ENCODE measurements around the gene TSPEAR.

Gene TSPEAR

DNA sequence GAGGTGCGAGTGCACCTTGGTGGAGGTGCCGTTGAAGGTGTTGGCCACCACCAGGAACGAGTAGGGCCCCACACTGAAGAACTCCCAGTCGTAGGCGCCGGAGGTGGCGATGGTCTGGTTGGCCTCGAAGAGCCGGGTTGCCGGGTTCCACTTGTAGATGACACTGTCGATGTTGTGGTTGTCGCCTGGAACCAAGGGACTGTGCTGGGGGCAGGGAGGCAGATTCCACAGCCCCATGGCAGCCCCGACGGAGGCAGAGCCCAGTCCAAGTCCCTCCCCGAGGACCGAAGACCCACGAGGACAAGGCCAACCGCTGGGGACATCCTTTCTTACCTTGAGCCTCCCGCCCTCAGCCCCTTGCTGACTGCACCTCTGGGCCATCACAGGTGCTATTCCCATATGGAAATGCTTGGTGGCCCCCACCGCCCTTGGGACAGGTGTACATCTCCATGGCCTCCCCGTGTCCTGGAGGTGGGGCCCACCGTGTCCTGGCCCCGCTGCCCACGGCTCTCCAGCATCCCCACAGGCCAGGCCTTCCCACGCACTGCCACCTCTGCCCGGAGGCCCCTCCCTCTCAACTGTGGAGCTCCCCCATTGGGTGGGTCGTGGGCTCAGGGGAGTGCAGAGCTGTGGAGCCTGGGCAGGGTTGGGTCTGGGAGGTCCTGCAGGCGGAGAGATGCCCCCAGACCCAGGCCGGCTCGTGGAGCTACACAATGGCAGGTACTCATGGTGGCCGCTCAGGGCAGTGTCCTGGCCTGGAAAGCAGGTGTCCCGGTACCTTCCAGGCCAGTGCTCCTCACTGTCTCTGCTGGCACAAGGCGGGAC, 189.2 kb downstream of the TSPEAR start:
- ATAC-seq = no peak
- TF ChIP-seq SNAI2 (CRISPR knock-in tag; IDR thresholded peaks at IDR 0.05) = no peak
- TF ChIP-seq ISL1 (CRISPR knock-in tag; IDR thresholded peaks at IDR 0.05) = no peak
- TF ChIP-seq TOX (CRISPR knock-in tag; IDR thresholded peaks at IDR 0.05; ENCODE audit: borderline replicate concordance) = no peak
- no peak for TF ChIP-seq ZNF70 (CRISPR knock-in tag; IDR thresholded peaks at IDR 0.05)
- no peak for TF ChIP-seq RARB (CRISPR knock-in tag; IDR thresholded peaks at IDR 0.05)

DNA sequence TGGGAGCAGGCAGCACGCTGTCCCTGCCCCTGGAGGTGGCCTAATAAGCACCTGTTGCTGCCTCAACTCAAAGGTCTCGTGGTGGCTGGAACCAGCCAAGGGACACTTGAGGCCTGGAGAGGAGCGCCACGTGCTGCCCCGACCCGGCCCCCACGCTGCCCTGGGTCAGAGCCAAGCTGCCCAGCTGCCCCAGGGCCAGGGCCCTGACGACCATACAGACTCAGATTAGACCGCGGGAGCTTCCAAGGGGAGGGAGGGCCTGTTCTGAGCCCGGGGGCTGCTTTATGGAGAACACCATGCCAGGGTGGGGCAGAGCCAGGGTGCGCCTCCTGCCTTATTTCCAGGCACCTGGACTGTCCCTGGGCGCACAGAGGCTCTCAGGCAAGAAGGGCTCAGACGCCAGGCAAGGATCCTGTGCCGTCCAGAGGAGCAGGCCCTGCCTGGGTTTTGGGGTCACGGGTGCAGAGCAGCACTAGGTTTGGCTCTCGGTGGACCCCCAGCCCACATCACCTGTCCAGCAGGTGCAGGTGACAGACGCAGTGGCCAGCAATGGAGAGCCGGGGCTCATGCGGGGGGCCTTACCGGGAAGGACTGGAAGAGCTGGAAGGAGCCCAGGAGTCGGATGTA, 190.0 kb downstream of the TSPEAR start:
- TF ChIP-seq PPARA (CRISPR knock-in tag; IDR thresholded peaks at IDR 0.05; ENCODE audit: borderline replicate concordance) (no peak), ESRRG (CRISPR knock-in tag; IDR thresholded peaks at IDR 0.05) (no peak), ZFP30 (CRISPR knock-in tag; IDR thresholded peaks at IDR 0.05) (no peak), ZC3H10 (CRISPR knock-in tag; IDR thresholded peaks at IDR 0.05) (no peak), ZNF565 (CRISPR knock-in tag; conservative IDR thresholded peaks at IDR 0.05; ENCODE audit: low read depth) (no peak), ZNF70 (CRISPR knock-in tag; IDR thresholded peaks at IDR 0.05) (no peak), ARNTL (CRISPR knock-in tag; IDR thresholded peaks at IDR 0.05; ENCODE audit: borderline replicate concordance, low read depth) (no peak), CSDC2 (CRISPR knock-in tag; IDR thresholded peaks at IDR 0.05) (no peak), ZFP3 (CRISPR knock-in tag; IDR thresholded peaks at IDR 0.05) (no peak), TCF4 (CRISPR knock-in tag; IDR thresholded peaks at IDR 0.05; ENCODE audit: borderline replicate concordance) (no peak), ISL1 (CRISPR knock-in tag; IDR thresholded peaks at IDR 0.05) (no peak), BACH2 (CRISPR knock-in tag; IDR thresholded peaks at IDR 0.05; ENCODE audit: borderline replicate concordance) (no peak), GLIS3 (CRISPR knock-in tag; IDR thresholded peaks at IDR 0.05) (no peak), TOX (CRISPR knock-in tag; IDR thresholded peaks at IDR 0.05; ENCODE audit: borderline replicate concordance) (no peak), ZNF8 (CRISPR knock-in tag; IDR thresholded peaks at IDR 0.05) (no peak)
- TF ChIP-seq, protein P1, sequence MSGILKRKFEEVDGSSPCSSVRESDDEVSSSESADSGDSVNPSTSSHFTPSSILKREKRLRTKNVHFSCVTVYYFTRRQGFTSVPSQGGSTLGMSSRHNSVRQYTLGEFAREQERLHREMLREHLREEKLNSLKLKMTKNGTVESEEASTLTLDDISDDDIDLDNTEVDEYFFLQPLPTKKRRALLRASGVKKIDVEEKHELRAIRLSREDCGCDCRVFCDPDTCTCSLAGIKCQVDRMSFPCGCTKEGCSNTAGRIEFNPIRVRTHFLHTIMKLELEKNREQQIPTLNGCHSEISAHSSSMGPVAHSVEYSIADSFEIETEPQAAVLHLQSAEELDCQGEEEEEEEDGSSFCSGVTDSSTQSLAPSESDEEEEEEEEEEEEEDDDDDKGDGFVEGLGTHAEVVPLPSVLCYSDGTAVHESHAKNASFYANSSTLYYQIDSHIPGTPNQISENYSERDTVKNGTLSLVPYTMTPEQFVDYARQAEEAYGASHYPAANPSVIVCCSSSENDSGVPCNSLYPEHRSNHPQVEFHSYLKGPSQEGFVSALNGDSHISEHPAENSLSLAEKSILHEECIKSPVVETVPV (CRISPR knock-in tag; IDR thresholded peaks at IDR 0.05) = no peak
- TF ChIP-seq, protein P2, sequence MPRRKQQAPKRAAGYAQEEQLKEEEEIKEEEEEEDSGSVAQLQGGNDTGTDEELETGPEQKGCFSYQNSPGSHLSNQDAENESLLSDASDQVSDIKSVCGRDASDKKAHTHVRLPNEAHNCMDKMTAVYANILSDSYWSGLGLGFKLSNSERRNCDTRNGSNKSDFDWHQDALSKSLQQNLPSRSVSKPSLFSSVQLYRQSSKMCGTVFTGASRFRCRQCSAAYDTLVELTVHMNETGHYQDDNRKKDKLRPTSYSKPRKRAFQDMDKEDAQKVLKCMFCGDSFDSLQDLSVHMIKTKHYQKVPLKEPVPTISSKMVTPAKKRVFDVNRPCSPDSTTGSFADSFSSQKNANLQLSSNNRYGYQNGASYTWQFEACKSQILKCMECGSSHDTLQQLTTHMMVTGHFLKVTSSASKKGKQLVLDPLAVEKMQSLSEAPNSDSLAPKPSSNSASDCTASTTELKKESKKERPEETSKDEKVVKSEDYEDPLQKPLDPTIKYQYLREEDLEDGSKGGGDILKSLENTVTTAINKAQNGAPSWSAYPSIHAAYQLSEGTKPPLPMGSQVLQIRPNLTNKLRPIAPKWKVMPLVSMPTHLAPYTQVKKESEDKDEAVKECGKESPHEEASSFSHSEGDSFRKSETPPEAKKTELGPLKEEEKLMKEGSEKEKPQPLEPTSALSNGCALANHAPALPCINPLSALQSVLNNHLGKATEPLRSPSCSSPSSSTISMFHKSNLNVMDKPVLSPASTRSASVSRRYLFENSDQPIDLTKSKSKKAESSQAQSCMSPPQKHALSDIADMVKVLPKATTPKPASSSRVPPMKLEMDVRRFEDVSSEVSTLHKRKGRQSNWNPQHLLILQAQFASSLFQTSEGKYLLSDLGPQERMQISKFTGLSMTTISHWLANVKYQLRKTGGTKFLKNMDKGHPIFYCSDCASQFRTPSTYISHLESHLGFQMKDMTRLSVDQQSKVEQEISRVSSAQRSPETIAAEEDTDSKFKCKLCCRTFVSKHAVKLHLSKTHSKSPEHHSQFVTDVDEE (CRISPR knock-in tag; IDR thresholded peaks at IDR 0.05) = no peak
- TF ChIP-seq, protein P3, sequence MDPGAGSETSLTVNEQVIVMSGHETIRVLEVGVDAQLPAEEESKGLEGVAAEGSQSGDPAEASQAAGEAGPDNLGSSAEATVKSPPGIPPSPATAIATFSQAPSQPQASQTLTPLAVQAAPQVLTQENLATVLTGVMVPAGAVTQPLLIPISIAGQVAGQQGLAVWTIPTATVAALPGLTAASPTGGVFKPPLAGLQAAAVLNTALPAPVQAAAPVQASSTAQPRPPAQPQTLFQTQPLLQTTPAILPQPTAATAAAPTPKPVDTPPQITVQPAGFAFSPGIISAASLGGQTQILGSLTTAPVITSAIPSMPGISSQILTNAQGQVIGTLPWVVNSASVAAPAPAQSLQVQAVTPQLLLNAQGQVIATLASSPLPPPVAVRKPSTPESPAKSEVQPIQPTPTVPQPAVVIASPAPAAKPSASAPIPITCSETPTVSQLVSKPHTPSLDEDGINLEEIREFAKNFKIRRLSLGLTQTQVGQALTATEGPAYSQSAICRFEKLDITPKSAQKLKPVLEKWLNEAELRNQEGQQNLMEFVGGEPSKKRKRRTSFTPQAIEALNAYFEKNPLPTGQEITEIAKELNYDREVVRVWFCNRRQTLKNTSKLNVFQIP (CRISPR knock-in tag; IDR thresholded peaks at IDR 0.05; ENCODE audit: borderline replicate concordance, low read depth) = no peak
- no peak for ATAC-seq

DNA sequence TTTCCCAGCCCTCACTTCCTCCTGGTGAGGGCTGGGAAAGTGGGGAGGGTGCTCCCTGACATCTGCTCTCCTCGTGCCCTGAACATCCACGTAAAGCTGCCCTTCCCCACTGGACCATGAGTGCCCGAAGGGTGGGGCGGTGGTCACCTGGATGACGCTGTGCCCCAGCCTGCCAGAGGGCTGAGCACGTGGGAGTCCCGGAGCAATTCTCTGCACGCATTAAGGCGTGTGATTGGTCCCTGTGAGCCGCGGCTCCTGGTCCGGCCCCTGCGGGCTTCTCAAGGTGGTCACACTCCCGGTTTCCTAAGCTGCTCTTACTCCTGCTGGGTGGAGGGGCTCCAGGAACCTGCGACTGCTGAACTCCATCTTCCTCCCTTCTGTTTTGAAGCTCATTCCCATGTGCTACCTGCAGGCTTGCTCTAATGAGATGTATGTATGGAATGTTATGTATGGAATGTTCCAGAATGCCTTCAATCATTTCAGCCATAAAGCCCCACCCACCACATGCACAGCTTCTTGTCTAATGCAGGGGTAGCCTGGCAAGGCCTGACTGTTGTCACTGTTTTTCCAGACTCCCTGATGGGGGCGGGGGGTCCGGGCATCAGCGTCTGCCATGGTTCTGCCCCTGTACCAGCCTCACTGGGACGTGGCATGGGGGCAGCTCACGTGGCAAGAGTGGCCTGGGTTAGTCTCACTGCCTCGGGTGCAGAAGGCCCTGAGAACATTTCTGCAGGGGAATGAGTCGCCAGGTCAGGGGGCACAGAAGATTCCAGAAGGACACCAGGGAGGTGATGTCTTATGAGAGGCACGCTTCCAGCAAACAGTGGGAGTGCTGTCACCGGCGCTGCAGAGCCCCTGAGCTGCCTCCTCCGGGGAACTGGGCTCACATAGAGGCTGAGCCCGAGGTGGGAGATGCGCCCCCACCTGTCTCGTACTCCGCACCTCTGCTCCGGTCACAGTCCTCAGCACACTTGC, 190.8 kb downstream of the TSPEAR start:
- ATAC-seq = no peak
- no peak for TF ChIP-seq TOX (CRISPR knock-in tag; IDR thresholded peaks at IDR 0.05; ENCODE audit: borderline replicate concordance)
- no peak for TF ChIP-seq ARNTL (CRISPR knock-in tag; IDR thresholded peaks at IDR 0.05; ENCODE audit: borderline replicate concordance, low read depth)
- TF ChIP-seq SNAI2 (CRISPR knock-in tag; IDR thresholded peaks at IDR 0.05) = no peak
- TF ChIP-seq, protein P1 (CRISPR knock-in tag; IDR thresholded peaks at IDR 0.05) = no peak
- no peak for TF ChIP-seq OSR1 (CRISPR knock-in tag; IDR thresholded peaks at IDR 0.05)
- TF ChIP-seq ZC3H10 (CRISPR knock-in tag; IDR thresholded peaks at IDR 0.05) = no peak
- no peak for TF ChIP-seq ZFP30 (CRISPR knock-in tag; IDR thresholded peaks at IDR 0.05)
- no peak for TF ChIP-seq ZNF565 (CRISPR knock-in tag; conservative IDR thresholded peaks at IDR 0.05; ENCODE audit: low read depth)
- no peak for TF ChIP-seq RARB (CRISPR knock-in tag; IDR thresholded peaks at IDR 0.05)
- TF ChIP-seq CSDC2 (CRISPR knock-in tag; IDR thresholded peaks at IDR 0.05) = no peak
- TF ChIP-seq, protein P4, sequence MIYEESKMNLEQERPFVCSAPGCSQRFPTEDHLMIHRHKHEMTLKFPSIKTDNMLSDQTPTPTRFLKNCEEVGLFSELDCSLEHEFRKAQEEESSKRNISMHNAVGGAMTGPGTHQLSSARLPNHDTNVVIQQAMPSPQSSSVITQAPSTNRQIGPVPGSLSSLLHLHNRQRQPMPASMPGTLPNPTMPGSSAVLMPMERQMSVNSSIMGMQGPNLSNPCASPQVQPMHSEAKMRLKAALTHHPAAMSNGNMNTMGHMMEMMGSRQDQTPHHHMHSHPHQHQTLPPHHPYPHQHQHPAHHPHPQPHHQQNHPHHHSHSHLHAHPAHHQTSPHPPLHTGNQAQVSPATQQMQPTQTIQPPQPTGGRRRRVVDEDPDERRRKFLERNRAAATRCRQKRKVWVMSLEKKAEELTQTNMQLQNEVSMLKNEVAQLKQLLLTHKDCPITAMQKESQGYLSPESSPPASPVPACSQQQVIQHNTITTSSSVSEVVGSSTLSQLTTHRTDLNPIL (CRISPR knock-in tag; IDR thresholded peaks at IDR 0.05; ENCODE audit: low read depth) = no peak
- no peak for TF ChIP-seq ESRRG (CRISPR knock-in tag; IDR thresholded peaks at IDR 0.05)
- no peak for TF ChIP-seq TCF4 (CRISPR knock-in tag; IDR thresholded peaks at IDR 0.05; ENCODE audit: borderline replicate concordance)
- no peak for TF ChIP-seq ZFP3 (CRISPR knock-in tag; IDR thresholded peaks at IDR 0.05)
- TF ChIP-seq, protein P3 (CRISPR knock-in tag; IDR thresholded peaks at IDR 0.05; ENCODE audit: borderline replicate concordance, low read depth) = no peak
- TF ChIP-seq ZNF8 (CRISPR knock-in tag; IDR thresholded peaks at IDR 0.05) = no peak
- TF ChIP-seq GLIS3 (CRISPR knock-in tag; IDR thresholded peaks at IDR 0.05) = no peak
- TF ChIP-seq PPARA (CRISPR knock-in tag; IDR thresholded peaks at IDR 0.05; ENCODE audit: borderline replicate concordance) = no peak
- TF ChIP-seq BACH2 (CRISPR knock-in tag; IDR thresholded peaks at IDR 0.05; ENCODE audit: borderline replicate concordance) = no peak

All from SK-N-SH treated with all-trans-retinoic acid at 6 μM for 48 hours (cell line).